Central memory CD4-positive, alpha-beta T cell (primary cell): ENCODE measurements around the gene SIRPD.
A peak's percentile ranks its signal among the peaks of the same experiment; 100 is the strongest.
"Not testable (repeated sequence)": the region's sequence is repeated elsewhere in the genome, so short reads cannot be mapped to it uniquely, and the experiment has no call there.

ENCODE experiments used
- DNase-seq: peaks from one replicate; pipeline ENCODE4 v3.0.0; 2022

SIRPD gene

GRCh38 chr20:1536893-1537730 is 20.4 kb downstream of the SIRPD start:
- DNase-seq: no peak

- no peak for DNase-seq
Measured at GRCh38 chr20:1535420-1536175, 21.9 kb downstream of the SIRPD start.

DNA sequence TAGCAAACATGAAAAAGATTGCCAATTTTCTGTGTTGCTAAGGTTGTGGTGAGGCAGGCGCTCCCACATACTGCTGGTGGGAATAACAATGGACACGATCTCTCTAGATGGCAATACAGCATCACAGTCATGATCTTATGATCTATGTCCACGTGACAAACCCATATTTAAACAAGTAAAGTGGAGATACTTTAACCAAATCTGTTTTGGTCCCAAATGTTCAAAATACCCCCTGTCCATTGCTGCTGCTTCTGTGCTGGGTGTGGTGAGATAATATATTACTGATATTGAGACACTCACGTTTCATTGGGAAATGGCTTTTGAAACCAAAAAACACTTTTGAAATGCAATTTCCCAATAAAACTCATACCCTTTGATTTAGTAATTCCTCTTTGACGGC is 23.0 kb downstream of the SIRPD start:
- DNase-seq: no peak

- no peak for DNase-seq
Measured at GRCh38 chr20:1533059-1533458, 24.4 kb downstream of the SIRPD start.

- no peak for DNase-seq
Measured at GRCh38 chr20:1528811-1529210, 28.7 kb downstream of the SIRPD start.

DNA sequence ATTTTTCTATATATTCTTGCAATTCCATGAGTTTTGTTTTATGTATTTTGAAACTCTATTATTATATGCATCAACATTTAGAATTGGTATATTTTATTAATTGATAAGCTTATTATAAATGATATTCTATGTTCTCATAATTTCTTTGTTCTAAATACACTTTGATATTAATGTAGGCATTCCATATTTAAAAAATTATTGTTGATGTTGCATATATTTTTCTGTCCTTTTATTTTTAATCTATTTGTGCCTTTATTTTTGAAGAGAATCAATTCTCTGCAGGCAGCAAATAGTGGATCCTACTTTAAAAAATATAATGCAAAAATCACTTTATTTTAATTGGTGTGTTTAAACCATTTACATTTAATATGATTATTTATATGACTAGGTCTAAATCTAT is 29.6 kb downstream of the SIRPD start:
- DNase-seq: no peak

GRCh38 chr20:1526896-1527295 is 30.6 kb downstream of the SIRPD start:
- no peak for DNase-seq

GRCh38 chr20:1526310-1526709 is 31.2 kb downstream of the SIRPD start:
- no peak for DNase-seq

- no peak for DNase-seq
Measured at GRCh38 chr20:1524004-1524403, 33.5 kb downstream of the SIRPD start.

DNA sequence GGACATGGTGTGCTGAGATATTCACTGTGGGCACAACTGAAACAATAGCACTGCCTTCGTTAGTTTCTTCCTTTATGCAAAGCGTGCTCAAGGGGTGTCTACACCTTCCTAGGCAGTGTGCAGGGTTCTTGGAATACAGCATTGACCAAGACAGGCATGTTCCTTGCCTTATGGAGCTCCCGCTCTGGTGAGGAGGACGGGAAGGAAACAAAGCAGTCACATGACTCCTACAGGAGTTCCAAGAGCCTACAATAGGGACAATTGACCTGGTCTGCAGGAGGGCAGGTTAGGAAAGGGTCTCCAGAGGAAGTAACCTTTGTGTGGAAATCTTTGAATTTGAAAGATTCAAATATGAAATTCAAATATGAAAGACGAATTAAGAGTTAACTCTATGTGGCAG is 40.5 kb downstream of the SIRPD start:
- DNase-seq: no peak

DNA sequence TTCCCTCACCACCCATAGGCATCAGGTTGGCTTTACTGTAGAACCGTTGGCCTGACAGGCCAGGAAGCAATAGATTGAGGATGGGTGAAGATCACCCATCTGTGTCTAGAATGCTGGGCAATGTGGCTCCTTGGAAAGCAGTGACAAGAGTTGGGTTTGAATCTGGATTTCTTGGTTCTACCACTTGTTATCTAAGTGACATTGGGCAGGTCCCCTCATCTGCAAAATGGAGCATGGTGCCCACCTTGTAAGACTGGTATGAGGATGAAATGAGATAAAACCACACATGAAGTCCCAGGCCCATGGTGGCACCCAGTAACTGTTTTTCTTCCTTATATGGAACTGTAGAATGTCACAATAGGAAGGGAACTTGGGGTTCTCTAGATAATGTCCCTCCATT is 43.7 kb downstream of the SIRPD start:
- no peak for DNase-seq

- DNase-seq: no peak
Measured at GRCh38 chr20:1509237-1509636, 48.3 kb downstream of the SIRPD start.

- DNase-seq: no peak
Measured at GRCh38 chr20:1508574-1508973, 48.9 kb downstream of the SIRPD start.

DNA sequence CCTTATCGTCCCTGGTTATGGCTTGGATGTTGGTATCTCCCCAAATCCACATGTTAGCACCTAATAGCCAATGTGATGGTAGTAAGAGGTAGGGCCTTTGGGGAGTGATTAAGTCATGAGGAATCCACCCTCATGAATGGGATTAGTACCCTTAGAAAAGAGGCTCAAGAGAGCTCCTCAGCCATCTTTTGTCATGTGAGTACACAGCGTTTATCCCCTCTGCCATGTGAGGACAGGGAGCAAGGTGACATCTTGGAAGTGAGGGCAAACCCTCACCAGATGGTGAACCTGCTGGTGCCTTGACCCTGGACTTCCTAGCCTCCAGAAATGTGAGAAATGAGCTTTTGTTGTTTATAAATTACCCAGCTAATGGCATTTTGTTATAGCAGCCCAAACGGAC is 50.2 kb downstream of the SIRPD start:
- DNase-seq: no peak

GRCh38 chr20:1505871-1506270 is 51.6 kb downstream of the SIRPD start:
- no peak for DNase-seq

GRCh38 chr20:1505361-1505760 is 52.1 kb downstream of the SIRPD start:
- no peak for DNase-seq

DNA sequence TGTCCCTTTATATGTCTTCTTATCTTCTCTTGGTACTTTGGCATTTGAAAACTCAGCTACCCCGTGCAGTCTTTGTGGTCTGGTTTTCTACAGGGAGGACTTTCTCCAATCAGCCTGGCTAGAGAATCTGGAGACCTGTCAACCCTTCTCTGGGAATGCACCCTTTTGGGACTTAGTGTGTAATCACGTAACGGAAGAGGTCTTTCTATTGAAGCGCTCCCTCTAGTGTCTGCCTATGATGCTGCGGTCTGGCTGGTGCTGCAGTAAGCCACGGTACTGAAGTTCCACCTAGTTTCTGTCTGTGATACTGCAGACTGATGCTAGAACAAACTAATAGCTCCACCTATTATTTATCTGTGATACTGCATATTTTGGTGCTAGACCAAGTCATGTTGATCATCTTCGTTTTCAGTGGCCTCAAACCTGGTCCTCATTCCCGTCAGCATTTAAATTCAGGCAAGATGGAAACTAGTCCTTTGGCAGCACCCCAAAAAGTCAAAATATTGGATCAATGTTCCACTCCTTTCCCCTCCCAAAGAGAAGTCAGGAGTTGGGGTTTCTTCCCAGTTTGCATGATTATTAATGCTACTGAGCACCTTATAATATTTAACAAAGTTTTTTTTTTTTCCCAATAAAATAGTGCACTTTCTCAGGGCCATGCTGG is 53.8 kb downstream of the SIRPD start:
- DNase-seq: peak; percentile 71

DNA sequence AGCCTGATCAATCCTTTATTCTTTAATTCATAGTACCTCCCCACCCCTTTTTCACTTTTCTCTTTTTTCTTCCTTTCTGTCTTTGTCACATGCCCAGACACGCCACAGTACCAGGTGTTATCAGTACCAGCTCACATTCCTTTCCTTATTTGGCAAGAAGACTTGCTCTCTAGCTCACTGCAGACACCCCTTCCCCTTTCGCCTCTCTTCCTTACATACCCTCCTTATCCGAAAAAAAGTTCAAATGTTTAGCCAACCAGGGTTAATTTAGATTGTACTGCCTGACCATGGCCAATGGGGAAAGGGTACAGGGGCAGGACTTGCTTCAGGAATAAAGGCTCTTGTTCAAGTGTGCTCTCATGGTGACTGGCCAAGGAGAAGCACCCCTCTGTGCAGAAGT is 57.0 kb downstream of the SIRPD start:
- no peak for DNase-seq

DNA sequence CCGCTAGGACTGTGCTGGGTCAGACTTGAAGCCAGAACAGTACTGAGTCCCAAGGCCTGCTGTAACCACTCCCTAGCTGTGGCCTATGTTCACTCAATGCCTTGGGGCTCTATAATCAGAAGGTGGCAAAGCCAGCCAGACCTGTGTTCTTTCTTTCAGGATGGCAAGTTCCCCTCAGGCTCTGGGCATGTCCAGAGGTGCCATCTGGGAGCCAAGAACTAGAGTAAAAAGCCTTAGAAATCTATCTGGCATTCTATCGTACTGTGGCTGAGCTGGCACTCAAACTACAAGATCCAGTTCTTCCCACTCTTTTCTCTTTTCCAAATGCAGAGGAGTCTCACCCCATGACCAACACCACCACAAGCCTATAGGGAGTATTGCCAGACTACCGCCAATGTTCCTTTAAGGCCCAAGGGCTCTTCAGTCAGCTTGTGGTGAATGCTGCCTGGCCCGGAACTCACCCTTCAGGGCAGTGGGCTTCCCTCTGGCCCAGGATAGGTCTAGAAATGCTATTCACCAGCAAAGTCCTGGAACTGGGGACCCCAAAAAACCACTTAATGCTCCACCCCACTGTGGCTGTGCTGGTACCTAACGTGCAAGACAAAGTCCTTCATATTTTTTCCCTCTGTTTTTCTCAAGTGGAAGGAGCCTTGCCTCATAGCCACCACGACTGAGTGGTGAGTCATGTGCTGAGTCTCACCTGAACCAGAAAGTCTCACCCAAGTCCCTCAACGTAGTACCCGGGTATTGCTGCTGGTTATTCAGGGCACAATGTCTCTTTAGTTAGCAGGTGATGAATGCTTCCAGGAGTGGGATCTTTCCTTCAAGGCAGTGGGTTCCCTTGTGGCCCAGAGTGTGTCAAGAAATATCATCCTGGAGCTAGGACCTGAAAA is 57.7 kb downstream of the SIRPD start:
- no peak for DNase-seq

DNA sequence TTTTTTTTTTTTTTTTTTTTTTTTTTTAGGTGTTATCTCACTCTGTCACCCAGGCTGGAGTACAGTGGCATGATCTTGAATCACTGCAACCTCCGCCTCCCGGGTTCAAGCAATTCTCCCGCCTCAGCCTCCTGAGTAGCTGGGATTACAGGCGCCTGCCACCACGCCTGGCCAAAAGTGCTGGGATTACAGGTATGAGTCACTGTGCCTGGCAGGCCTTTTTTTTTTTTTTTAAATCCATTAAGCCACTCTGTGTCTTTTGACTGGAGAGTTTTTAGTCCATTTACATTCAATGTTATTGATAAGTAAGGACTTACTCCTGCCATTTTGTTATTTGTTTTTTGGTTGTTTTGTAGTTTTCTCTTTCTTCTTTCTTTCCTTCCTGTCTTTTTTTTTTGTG is 60.1 kb downstream of the SIRPD start:
- not testable (repeated sequence) for DNase-seq

DNA sequence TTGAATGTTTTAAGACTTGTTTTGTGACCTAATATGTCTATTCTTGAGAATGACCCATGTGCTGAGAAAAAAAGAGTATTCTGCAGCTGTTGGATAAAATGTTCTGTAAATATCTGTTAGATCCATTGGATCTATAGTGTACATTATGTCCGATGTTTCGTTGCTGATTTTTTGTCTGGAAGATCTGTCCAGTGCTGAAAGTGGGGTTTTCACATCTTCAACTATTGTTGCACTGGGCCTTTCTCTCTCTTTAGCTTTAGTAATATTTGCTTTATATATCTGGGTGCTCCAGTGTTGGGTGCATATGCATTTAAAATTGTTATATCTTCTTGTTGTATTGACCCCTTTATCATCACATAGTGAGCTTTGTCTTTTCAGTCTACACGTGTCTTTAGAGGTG is 60.6 kb downstream of the SIRPD start:
- no peak for DNase-seq

DNA sequence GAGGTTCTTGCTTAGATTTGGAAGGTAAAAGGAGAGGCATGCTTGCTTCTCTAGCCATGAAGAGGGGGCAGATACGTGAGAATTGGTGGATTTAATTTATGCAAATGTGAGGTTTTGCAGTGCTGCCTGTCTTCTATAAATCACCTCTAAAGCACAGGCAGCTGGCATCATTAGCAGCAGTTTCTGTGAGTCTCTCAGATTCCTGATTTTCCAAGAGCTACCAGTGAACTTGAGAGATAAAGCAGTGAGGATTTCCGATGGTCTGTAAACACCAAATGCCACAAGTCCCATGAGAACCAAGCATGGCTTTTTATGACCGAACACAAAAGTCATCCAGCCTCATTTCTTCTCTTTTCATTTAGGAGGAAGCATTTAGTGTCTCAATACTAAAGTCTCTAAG is 63.1 kb downstream of the SIRPD start:
- DNase-seq: no peak

GRCh38 chr20:1493536-1493935 is 64.0 kb downstream of the SIRPD start:
- no peak for DNase-seq
